ENCODE results near the gene NRCAM.

NRCAM gene

DNA sequence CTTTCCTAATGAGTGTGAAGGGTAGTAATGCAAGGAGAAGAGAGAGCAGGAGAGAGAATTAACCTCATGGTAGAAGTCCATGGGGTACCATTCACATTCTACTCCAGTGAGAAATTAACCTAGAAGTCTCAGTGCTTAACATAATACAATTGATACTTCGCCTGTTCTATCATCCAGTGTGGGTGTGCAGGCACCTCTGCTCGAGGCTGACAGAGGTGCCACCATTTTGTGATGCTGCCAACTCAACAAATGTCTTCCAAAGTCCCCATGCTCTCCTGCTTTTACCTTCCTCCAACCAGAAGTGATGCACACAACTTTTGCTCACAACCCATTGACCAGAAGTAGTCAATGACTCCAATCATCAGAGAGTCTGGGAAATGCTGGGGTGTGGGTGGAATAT is 207.8 kb downstream of the NRCAM start:
- no peaks in the 10 kb centered on the region for H3K36me3 ChIP-seq (ENCODE audit: control insufficient read depth, insufficient read depth, low read length)
- H3K27me3 ChIP-seq (ENCODE audit: control insufficient read depth, insufficient read depth, low read length) = no peaks in the 10 kb centered on the region
- H3K4me3 ChIP-seq (ENCODE audit: low read depth, low read length) = no peak overlapping the region
- peaks cover 28% of the 10 kb centered on the region for H3K4me1 ChIP-seq
- no peak overlapping the region for H3K4me2 ChIP-seq (ENCODE audit: low read length)
- H3K79me2 ChIP-seq = peaks cover 6% of the 10 kb centered on the region
- H3K27ac ChIP-seq = no peak overlapping the region
- no peaks in the 10 kb centered on the region for H3K9me3 ChIP-seq (ENCODE audit: control insufficient read depth, low read length)
- no peak overlapping the region for H3K9ac ChIP-seq
- no peak overlapping the region for H2AFZ ChIP-seq
- TF ChIP-seq, protein P1, sequence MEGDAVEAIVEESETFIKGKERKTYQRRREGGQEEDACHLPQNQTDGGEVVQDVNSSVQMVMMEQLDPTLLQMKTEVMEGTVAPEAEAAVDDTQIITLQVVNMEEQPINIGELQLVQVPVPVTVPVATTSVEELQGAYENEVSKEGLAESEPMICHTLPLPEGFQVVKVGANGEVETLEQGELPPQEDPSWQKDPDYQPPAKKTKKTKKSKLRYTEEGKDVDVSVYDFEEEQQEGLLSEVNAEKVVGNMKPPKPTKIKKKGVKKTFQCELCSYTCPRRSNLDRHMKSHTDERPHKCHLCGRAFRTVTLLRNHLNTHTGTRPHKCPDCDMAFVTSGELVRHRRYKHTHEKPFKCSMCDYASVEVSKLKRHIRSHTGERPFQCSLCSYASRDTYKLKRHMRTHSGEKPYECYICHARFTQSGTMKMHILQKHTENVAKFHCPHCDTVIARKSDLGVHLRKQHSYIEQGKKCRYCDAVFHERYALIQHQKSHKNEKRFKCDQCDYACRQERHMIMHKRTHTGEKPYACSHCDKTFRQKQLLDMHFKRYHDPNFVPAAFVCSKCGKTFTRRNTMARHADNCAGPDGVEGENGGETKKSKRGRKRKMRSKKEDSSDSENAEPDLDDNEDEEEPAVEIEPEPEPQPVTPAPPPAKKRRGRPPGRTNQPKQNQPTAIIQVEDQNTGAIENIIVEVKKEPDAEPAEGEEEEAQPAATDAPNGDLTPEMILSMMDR (IDR thresholded peaks at IDR 0.05) = no peak

DNA sequence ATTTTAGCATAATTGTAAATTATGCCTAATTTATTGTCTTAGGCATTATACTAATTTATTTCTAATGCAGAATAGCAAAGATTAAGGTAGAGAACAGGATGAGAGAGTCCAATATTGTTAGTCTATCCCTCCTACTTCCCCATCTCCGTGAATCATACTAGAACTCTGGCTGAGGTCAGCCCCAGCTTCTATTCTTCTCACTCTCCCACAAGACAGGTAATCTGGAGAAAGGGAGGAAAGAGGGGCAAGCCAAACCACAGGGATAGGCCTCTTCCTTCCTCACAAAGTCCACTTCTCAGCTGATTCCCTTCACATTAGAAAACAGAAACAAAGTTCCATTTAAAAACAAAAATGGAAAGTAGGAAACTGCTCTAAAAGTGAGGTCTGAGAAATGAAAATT is 208.6 kb downstream of the NRCAM start:
- Histone ChIP-seq H3K27ac (no peak overlapping the region), H3K9ac (no peak overlapping the region), H3K36me3 (ENCODE audit: control insufficient read depth, insufficient read depth, low read length) (no peaks in the 10 kb centered on the region), H3K9me3 (ENCODE audit: control insufficient read depth, low read length) (no peaks in the 10 kb centered on the region), H3K79me2 (peaks cover 6% of the 10 kb centered on the region), H3K27me3 (ENCODE audit: control insufficient read depth, insufficient read depth, low read length) (no peaks in the 10 kb centered on the region), H3K4me3 (ENCODE audit: low read depth, low read length) (no peak overlapping the region), H2AFZ (no peak overlapping the region), H3K4me1 (peaks cover 20% of the 10 kb centered on the region), H3K4me2 (ENCODE audit: low read length) (no peak overlapping the region)
- TF ChIP-seq, protein P1 (IDR thresholded peaks at IDR 0.05) = no peak

DNA sequence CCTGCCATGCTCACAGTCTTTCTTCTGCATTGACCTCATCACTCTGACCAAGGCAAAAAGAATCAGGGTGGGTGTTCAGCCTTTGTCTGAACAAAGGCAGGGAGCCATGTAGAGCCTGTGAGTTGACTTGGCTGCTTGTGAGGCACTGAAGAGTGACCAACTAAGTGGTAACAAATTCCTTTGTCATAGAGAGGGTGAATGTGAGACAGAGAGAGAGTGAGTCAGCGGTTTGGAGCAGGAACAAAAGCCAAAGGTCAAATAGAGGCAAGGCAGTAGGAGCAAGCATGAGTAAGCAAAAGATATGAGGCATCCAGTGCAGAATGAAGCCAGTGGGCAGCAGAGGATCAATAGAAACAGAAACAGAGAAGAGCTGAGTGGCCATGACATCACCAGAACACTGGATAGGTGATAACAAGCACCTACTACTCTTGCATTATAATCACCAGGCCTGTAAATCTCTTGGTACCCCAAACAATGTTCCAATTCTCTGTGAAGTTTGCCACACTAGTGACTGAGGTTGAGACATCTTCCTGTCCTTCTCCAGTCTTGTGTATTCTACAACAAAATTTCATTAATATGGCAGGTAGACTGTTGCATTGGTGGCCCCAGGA is 209.9 kb downstream of the NRCAM start:
- Histone ChIP-seq H3K36me3 (ENCODE audit: control insufficient read depth, insufficient read depth, low read length) (no peaks in the 10 kb centered on the region), H3K4me1 (peaks cover 9% of the 10 kb centered on the region), H3K4me2 (ENCODE audit: low read length) (no peak overlapping the region), H2AFZ (peak overlapping the region; percentile 6), H3K79me2 (peaks cover 6% of the 10 kb centered on the region), H3K9me3 (ENCODE audit: control insufficient read depth, low read length) (no peaks in the 10 kb centered on the region), H3K27me3 (ENCODE audit: control insufficient read depth, insufficient read depth, low read length) (no peaks in the 10 kb centered on the region), H3K27ac (no peak overlapping the region), H3K9ac (no peak overlapping the region), H3K4me3 (ENCODE audit: low read depth, low read length) (no peak overlapping the region)
- TF ChIP-seq, protein P1 (IDR thresholded peaks at IDR 0.05) = no peak

DNA sequence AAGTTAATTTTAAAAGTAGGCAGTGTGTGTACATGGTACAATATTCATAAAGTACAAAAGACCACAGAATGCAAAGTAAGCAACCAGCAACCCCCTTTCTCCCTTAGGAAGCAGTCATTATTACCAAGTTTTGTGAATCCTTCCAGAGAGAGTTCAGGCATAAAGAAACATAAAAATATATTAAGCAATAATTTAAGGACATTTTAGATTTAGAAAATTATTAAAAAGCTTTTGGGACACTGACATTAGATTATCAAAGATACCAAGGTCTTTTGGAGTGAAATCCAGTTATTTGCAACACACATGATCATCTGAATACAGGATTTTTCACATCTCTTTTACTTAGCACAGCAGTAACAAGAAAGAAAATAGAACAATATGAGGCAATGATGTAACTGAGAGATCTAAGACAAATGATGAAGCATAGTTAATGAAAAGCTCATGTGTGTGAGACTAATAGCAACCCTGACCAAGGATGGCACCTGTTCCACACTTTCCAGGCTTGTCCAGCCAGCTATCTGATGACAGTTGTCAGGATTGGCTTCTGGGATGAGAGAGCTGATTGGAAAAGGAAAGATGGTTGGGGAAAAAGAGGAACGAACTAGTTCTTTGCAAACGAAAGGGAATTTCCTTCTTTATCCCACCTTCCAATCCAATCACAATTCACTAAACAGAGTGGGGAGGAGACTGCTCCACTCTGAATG is 210.6 kb downstream of the NRCAM start:
- Histone ChIP-seq H3K4me1 (peaks cover 9% of the 10 kb centered on the region), H3K27me3 (ENCODE audit: control insufficient read depth, insufficient read depth, low read length) (no peaks in the 10 kb centered on the region), H3K27ac (no peak overlapping the region), H3K9me3 (ENCODE audit: control insufficient read depth, low read length) (no peaks in the 10 kb centered on the region), H2AFZ (no peak overlapping the region), H3K79me2 (peaks cover 6% of the 10 kb centered on the region), H3K9ac (no peak overlapping the region), H3K4me3 (ENCODE audit: low read depth, low read length) (no peak overlapping the region), H3K36me3 (ENCODE audit: control insufficient read depth, insufficient read depth, low read length) (no peaks in the 10 kb centered on the region), H3K4me2 (ENCODE audit: low read length) (no peak overlapping the region)
- TF ChIP-seq, protein P1 (IDR thresholded peaks at IDR 0.05) = no peak

DNA sequence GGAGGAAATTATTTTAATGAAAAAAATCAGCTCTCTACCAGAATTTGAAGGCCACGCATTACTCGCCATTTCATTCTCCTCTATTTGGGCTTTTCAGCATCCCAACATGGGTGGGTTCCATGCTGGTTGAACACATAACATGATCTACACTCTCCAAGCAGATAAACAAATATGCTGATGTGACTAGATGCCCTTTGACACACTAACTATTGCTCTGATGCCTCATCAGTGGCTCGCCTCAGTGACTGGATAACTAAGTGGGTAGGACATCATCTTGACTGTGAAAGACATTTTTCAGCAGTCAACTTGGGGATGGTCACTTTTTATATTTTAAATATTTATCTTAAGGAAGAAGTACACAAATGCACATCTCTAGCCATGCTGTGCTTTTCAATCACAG is 212.1 kb downstream of the NRCAM start:
- Histone ChIP-seq H3K4me3 (ENCODE audit: low read depth, low read length) (no peak overlapping the region), H3K4me2 (ENCODE audit: low read length) (no peak overlapping the region), H3K36me3 (ENCODE audit: control insufficient read depth, insufficient read depth, low read length) (no peaks in the 10 kb centered on the region), H3K79me2 (peaks cover 3% of the 10 kb centered on the region), H3K9me3 (ENCODE audit: control insufficient read depth, low read length) (no peaks in the 10 kb centered on the region), H2AFZ (no peak overlapping the region), H3K27me3 (ENCODE audit: control insufficient read depth, insufficient read depth, low read length) (no peaks in the 10 kb centered on the region), H3K27ac (no peak overlapping the region), H3K4me1 (peaks cover 9% of the 10 kb centered on the region), H3K9ac (no peak overlapping the region)
- TF ChIP-seq, protein P1 (IDR thresholded peaks at IDR 0.05) = no peak

All from parathyroid adenoma (tissue), 2 donors.